D721Med (cell line): Measurements from ENCODE around the gene WDSUB1.

Experiments
- DNase-seq: peaks from one replicate; pipeline ENCODE4 v3.0.0; 2011; ENCODE audit warnings: low spot score; ENCODE audit not compliant: insufficient read length
- FAIRE-seq: peaks from 2 replicates; lab custom pipeline; 2011; peaks lifted over from hg19 to GRCh38; lab: Jason Lieb, UNC
- CTCF ChIP-seq: IDR thresholded peaks from 2 replicates; pipeline ENCODE4 v1.5.1; 2012; ENCODE audit warnings: mild to moderate bottlenecking, control low read depth; ENCODE audit not compliant: insufficient read depth; ENCODE audit errors: missing control alignments

WDSUB1 gene

GRCh38 chr2:159230145-159230877, 56.2 kb downstream of the WDSUB1 start:
- no peak for TF ChIP-seq CTCF
- FAIRE-seq (no peak), DNase-seq (no peak)

GRCh38 chr2:159229476-159230144, 56.9 kb downstream of the WDSUB1 start:
- TF ChIP-seq CTCF, result no peak
- DNase-seq (no peak), FAIRE-seq (no peak)

GRCh38 chr2:159228081-159228581, 58.4 kb downstream of the WDSUB1 start:
- FAIRE-seq, result no peak
- TF ChIP-seq CTCF, result no peak
- DNase-seq, result no peak

- no peak for DNase-seq
- FAIRE-seq, result no peak
- TF ChIP-seq CTCF, result no peak
These were observed 59.0 kb downstream of the WDSUB1 start for GRCh38 chr2:159227467-159227866.

- no peak for TF ChIP-seq CTCF
- FAIRE-seq (no peak), DNase-seq (peak; percentile 52)
These were observed 59.7 kb downstream of the WDSUB1 start for GRCh38 chr2:159226608-159227385.

GRCh38 chr2:159226059-159226461, 60.4 kb downstream of the WDSUB1 start:
- FAIRE-seq (no peak), DNase-seq (no peak)
- no peak for TF ChIP-seq CTCF
